ENCODE results near the gene CALHM3. TPM values are rescaled to one million over a fixed set of nuclear protein-coding genes. Genes with fewer than 3 reads are reported as not detected.
"Not testable (repeated sequence)": the region's sequence is repeated elsewhere in the genome, so short reads cannot be mapped to it uniquely, and the experiment has no call there.

Gene CALHM3
- total RNA-seq, 2 experiments from 2014 or later: 0.17 to 0.67 TPM

DNA sequence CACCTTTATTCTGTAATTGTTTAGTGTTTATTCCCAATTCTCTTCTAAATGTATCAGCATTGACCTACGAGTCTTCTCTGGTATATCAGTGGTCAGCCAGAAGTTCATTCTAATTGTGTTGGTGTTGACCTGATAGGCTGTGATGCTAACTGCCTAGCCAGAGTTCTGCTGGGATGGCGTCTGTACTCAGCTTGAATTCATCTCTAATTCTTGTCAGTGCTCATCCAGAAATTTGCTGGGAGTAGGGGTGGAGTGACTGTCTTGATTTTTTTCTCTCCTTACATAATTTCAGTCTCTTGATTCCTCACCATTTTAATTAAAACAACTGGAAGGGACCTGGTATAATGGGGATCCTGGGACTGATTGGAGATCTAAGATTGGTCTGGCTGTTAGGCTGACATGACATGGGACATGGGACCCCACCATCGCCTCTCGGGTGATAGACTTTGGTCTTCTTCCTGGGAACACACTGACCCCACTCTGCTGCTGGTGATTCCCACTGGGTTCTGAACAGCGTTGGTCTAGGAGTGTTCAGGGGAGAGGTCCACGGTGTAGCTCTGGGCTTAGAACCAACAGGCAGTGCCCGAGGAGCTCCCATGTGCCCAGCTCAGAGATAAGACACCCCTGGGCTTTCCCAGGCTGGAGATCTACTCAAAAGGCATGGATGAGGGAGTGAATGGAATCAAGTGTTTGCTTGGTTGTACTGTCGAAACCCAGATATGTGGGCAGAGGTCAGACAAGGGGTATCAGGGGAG is 18.3 kb upstream of the CALHM3 start:
- H3K4me1 Mint-ChIP-seq: peaks cover 14% of the 10 kb centered on the region
- no peak for DNase-seq
- H3K27ac Mint-ChIP-seq: no peak overlapping the region
- POLR2A ChIA-PET: no interaction called here
- H3K9me3 Mint-ChIP-seq: no peaks in the 10 kb centered on the region
- peaks cover 72% of the 10 kb centered on the region for H3K27me3 Mint-ChIP-seq
- no peak for ATAC-seq (ENCODE audit: low read depth)
- H3K36me3 Mint-ChIP-seq: no peaks in the 10 kb centered on the region
- no peak overlapping the region for H3K4me3 Mint-ChIP-seq

DNA sequence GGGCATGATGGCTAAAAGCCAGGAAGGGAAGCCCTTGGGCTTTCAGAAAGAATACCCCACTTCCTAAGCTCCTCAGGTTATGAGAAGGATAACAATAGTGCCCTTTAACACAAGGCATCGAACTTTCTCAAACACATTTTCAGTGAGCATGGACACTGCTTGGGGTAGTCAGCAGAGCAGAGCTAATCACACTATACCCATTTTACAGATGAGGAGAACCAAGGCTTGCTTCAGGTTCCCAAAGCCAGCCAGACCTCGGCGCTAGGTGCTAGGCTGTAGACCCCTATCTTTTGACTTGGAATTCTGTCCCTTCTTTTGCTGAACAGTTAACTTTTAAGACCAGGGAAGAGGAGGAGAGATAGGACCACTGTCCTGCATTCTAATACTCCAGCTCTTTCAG is 16.3 kb upstream of the CALHM3 start:
- no peak for DNase-seq
- no peak overlapping the region for H3K27ac Mint-ChIP-seq
- H3K4me1 Mint-ChIP-seq: peaks cover 8% of the 10 kb centered on the region
- no peaks in the 10 kb centered on the region for H3K36me3 Mint-ChIP-seq
- H3K27me3 Mint-ChIP-seq: peaks cover 58% of the 10 kb centered on the region
- POLR2A ChIA-PET: no interaction called here
- H3K4me3 Mint-ChIP-seq: no peak overlapping the region
- ATAC-seq (ENCODE audit: low read depth): no peak
- H3K9me3 Mint-ChIP-seq: no peaks in the 10 kb centered on the region

DNA sequence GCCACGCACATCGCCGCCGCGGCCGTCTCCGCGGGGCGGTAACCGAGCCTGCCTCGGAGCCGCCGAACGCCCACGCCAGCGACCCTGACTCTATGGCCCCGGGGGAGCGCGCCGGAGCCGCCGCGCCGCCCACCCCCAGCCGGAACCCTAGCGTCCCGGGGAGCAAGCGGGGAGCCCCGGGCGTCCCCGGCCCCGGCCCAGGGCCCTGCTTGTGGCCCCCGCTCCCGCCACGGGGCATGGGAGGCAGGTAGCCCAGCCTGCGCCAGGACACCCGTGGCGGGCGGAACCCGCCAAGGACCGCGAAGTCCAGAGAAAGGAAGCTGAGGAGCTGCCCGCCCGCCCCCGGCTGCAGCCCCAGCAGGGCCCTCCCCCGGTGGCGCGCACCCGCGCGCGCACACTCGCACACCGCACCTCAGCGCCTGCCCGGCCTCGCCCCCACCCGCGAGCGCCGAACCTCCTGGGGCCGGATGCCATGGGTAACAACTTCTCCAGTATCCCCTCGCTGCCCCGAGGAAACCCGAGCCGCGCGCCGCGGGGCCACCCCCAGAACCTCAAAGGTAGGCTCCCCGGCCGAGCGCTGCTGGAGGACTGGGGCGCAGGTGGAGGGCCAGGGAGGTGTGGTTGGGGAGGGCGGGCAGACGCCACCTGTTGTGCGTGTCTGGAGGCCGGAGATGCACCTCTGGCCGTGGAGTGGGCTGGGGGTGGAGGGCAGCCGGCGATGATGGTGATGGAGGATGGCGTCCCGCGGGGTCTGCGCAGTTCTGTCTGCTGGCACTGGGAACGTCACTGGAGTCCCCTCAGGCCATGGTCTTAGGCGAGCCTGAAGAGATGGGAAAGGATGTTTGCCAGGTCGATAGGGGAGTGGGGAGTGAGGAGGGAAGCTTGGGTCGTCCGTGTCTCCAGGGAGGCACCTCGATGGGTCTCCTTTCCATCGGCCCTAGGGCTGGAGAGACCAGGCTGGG is 15.2 kb upstream of the CALHM3 start:
- ATAC-seq (ENCODE audit: low read depth) (peak; percentile 71), DNase-seq (peak; percentile 69)
- Mint-ChIP-seq H3K9me3 (no peaks in the 10 kb centered on the region), H3K4me3 (peak overlapping the region; percentile 64), H3K27me3 (peaks cover 51% of the 10 kb centered on the region), H3K4me1 (peaks cover 11% of the 10 kb centered on the region), H3K36me3 (no peaks in the 10 kb centered on the region), H3K27ac (no peak overlapping the region)
- POLR2A ChIA-PET: interaction anchor here (0.7 to 1.0 kb wide), 3 partner anchors 10 to 452 kb away, joined by 3 read pairs; no protein-coding TSS in a partner anchor

DNA sequence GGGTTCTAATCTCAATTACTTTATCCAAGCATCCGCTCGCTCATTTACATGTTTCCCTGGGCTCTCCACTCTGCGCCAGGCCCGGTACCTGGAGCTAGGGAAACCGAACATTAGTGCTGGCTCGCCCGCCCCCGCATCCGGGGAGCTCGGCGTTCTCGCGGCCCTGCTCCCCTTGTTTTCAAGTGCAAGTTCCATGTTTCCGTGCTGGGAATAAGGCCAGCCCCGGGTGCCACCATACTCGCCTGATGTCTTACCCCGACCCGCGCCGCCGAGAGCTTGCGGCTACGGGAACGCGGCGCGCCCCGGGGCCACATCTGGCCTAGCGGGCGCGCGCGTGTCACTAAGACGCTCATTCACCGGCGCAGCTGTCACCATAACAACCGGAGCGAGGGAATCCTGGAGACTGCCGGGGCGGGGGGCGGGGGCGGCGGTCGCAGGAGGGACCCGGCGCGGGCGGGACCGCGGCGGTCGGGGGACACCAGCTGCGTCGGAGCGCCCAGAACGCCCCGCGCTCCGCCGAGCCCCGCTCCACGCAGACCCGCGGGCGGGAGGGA is 14.4 kb upstream of the CALHM3 start, which contains the start of gene NEURL1:
TSS of gene NEURL1 (plus strand) at position 344 of the 554 bp plus-strand sequence. CDS start 683 bp downstream, outside the sequence.
- Mint-ChIP-seq H3K27me3 (peaks cover 55% of the 10 kb centered on the region), H3K4me3 (peak within 1 kb of the TSS; percentile 85), H3K9me3 (no peaks in the 10 kb centered on the region), H3K4me1 (peaks cover 11% of the 10 kb centered on the region), H3K27ac (no peak within 1 kb of the TSS), H3K36me3 (no peaks in the 10 kb centered on the region)
- ATAC-seq (ENCODE audit: low read depth) (peak; percentile 23), DNase-seq (peak; percentile 61)
- POLR2A ChIA-PET: interaction anchor here (0.6 to 1.1 kb wide), 6 partner anchors 11 to 125 kb away, joined by 3 read pairs; partner anchors contain the start of genes ATP5MK and PDCD11

DNA sequence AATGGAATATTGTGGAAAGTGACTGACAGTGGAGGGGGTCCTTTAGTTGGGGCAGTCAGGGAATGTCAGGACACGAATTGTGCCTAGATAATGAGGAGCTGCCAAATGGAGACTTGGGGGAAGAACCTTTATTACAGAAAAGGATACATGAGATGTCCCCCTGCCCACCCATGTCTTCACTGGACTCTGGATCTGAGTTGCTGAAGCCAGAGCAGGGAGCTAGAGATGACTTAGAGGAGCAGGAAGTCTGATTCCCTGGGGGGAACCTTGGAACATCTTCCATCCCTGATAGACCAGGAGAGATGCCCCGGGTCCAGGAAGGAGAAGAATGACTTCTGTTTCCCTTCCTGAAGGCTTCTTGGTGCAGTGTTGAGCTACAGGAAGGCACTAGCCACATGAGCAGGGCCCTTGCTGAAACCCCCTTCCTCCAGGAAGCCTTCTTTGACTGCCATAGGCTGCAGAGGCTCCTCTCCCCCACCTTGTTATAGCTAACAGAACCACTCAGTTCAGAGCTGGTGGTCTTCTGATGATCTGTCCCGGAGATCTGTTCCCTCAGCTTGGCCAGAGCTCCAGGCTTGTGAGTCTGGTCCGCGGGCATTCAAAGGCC is 13.7 kb upstream of the CALHM3 start:
- POLR2A ChIA-PET: interaction anchor here (0.6 to 1.1 kb wide), 5 partner anchors 12 to 96 kb away, joined by 3 read pairs; partner anchors contain the start of genes ATP5MK and PDCD11
- Mint-ChIP-seq H3K4me3 (peak overlapping the region; percentile 85), H3K36me3 (no peaks in the 10 kb centered on the region), H3K27ac (no peak overlapping the region), H3K4me1 (peaks cover 11% of the 10 kb centered on the region), H3K27me3 (peaks cover 55% of the 10 kb centered on the region), H3K9me3 (no peaks in the 10 kb centered on the region)
- DNase-seq (no peak), ATAC-seq (ENCODE audit: low read depth) (no peak)

DNA sequence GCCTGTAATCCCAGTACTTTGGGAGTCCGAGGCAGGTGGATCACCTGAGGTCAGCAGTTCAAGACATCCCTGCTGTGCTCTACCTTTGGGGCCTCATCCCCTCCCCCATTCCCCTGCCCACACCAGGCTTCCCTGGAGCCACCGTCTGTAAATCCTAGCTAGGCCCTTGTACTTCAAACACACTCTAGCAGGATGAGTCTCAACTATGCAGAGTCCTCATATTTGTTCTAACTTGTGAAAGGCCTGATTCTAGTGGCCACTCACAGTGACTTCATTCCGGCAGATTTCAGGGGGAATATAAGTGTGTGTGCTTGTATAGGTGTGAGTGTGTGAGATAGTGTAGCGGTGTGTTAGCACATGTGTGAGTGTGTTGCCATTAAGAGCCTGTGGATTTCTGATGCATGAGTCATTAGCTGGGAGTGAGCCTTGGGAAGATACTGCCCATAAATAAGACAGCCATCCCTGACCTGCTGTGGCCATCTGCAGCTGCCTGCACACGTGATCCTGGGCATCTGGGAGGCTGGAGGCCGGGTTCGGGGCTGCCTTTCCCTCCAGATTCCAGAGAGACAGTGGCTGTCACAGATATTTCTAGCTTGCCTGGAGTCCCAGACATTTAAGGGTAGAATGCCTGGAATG is 12.8 kb upstream of the CALHM3 start:
- Mint-ChIP-seq H3K9me3 (no peaks in the 10 kb centered on the region), H3K27ac (no peak overlapping the region), H3K4me1 (peaks cover 11% of the 10 kb centered on the region), H3K27me3 (peaks cover 45% of the 10 kb centered on the region), H3K36me3 (no peaks in the 10 kb centered on the region), H3K4me3 (no peak overlapping the region)
- ATAC-seq (ENCODE audit: low read depth) (no peak), DNase-seq (no peak)
- POLR2A ChIA-PET: interaction anchor here (0.5 kb wide), 2 partner anchors 9 to 332 kb away, joined by 3 to 6 read pairs; no protein-coding TSS in a partner anchor

DNA sequence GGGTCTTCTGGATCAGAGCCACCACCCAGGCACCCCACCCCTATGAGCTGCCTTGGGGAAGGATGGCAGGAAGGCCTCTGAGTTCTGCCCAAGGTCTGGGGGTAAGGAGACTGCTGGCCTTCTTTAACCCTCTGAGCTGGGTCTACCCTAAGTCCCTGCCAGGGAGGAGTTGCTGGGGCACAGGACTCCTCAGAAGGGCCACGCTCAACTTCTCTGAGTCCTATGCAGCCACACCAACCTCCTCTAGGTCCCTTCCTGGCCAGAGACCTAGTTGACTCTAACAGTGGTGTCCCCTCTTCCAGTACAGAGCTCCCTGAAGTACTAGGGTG is 11.9 kb upstream of the CALHM3 start:
- Mint-ChIP-seq H3K9me3 (no peaks in the 10 kb centered on the region), H3K4me1 (peaks cover 12% of the 10 kb centered on the region), H3K36me3 (no peaks in the 10 kb centered on the region), H3K27ac (no peak overlapping the region), H3K27me3 (peaks cover 38% of the 10 kb centered on the region), H3K4me3 (no peak overlapping the region)
- ATAC-seq (ENCODE audit: low read depth) (no peak), DNase-seq (no peak)
- POLR2A ChIA-PET: interaction anchor here (0.9 to 1.4 kb wide), 2 partner anchors 39 to 95 kb away, joined by 3 to 6 read pairs; partner anchors contain the start of genes ATP5MK and CALHM2

DNA sequence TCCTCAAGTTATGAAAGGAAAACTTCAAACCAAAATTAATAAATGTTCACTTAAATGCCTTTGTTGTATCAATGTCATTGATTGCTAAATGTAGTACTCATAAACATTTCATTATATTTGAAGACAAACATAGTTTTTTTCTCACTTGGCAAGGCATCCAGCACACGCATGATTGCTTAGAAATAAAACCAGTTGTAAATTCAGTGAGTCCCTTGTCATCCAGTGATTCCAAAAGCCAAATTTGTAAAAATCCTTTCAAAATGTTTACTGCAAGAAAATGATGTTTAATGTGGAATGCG is 8.3 kb upstream of the CALHM3 start:
- ATAC-seq (ENCODE audit: low read depth) (no peak), DNase-seq (no peak)
- H3K4me1 Mint-ChIP-seq: peaks cover 13% of the 10 kb centered on the region
- no peaks in the 10 kb centered on the region for H3K36me3 Mint-ChIP-seq
- H3K9me3 Mint-ChIP-seq: no peaks in the 10 kb centered on the region
- no peak overlapping the region for H3K4me3 Mint-ChIP-seq
- POLR2A ChIA-PET: no interaction called here
- peaks cover 11% of the 10 kb centered on the region for H3K27me3 Mint-ChIP-seq
- no peak overlapping the region for H3K27ac Mint-ChIP-seq

DNA sequence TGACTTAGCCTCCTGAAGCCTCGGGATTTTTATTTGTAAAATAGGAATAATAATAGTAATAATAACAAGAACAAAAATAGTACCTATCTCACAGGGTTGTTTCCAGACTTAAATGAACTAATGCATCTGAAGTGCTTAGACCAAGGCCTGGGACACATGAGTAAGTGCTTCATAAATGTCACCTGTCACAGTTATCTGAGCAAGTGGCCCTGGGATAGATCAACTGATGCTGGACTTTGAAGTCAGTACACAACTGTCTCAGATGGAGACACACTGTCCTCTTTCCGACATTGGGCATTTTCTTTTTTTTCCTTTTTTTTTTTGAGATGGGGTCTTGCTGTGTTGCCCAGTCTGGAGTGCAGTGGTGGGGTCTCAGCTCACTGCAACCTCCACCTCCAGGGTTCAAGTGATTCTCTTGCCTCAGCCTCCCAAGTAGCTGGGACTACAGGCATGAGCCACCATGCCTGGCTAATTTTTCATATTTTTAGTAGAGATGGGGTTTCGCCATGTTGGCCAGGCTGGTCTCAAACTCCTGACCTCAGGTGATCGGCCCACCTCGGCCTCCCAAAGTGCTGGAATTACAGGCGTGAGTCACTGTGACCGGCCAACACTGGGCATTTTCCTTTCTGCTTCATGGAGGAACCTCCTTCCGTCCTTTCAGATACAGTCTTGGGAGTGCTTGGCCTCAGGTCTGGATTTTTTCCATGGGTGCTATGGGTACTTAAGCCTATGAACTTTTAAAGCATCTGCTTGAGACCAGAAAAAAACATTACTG is 7.8 kb upstream of the CALHM3 start:
- H3K27ac Mint-ChIP-seq; H3K27me3 Mint-ChIP-seq; ATAC-seq (ENCODE audit: low read depth); DNase-seq; POLR2A ChIA-PET; H3K4me3 Mint-ChIP-seq; H3K9me3 Mint-ChIP-seq; H3K36me3 Mint-ChIP-seq: not testable (repeated sequence)
- H3K4me1 Mint-ChIP-seq: peaks cover 17% of the 10 kb centered on the region

DNA sequence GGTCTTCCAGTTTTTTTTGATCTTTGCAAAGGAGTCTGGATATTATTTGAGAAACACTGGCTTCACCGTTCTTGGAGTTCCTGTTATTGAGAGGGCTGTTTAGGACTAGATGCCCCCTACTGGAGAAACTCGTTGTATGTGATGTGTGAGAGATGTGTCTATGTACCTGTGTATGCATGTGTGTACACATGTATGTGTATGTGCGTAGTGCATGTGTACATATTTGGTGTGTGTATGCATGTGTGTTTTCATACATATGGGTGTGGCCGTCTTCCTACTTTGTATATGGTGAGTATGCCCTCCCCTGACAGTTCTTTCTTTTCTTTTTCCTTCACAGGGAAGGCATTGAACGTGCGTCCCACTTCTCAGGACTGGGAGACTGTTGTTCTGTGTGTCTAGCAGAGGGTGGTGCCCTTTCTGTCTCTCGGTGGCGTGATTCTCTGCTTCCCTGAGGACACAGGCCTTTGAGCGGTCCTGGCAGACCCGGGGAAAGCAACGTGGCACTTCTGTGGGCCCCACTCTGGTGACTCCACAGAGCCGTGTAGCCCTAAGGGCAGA is 3.0 kb upstream of the CALHM3 start:
- POLR2A ChIA-PET: interaction anchor here (1.3 kb wide), 1 partner anchor 85 kb away, joined by 3 read pairs; the partner anchor contains the start of genes ATP5MK and PDCD11
- no peaks in the 10 kb centered on the region for H3K9me3 Mint-ChIP-seq
- DNase-seq (no peak), ATAC-seq (ENCODE audit: low read depth) (peak; percentile 82)
- no peaks in the 10 kb centered on the region for H3K27me3 Mint-ChIP-seq
- peak overlapping the region; percentile 75 for H3K27ac Mint-ChIP-seq
- H3K4me1 Mint-ChIP-seq: peaks cover 19% of the 10 kb centered on the region
- H3K36me3 Mint-ChIP-seq: no peaks in the 10 kb centered on the region
- no peak overlapping the region for H3K4me3 Mint-ChIP-seq

DNA sequence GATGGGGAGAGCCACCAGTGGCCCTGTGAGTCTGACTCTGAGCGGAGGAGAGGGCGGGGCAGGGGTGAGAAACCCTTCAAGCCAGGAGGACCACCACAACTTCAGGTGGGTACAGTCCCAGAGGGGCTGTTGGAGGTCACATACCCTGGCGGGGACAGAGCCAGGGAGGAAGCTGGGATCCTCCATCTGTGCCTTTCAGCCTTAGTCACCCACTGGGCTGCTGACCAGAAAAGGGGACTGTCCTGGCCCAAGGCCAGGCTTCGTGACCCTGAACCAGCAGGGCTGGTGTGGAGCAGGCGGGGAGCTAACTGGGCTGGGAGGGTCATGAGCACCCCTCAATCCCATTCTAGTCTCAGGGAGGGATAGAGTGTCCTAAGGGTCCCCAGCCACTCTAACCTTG is 1.5 kb upstream of the CALHM3 start:
- ATAC-seq (ENCODE audit: low read depth) (no peak), DNase-seq (no peak)
- no peak overlapping the region for H3K4me3 Mint-ChIP-seq
- no peaks in the 10 kb centered on the region for H3K9me3 Mint-ChIP-seq
- no peaks in the 10 kb centered on the region for H3K36me3 Mint-ChIP-seq
- H3K27me3 Mint-ChIP-seq: no peaks in the 10 kb centered on the region
- POLR2A ChIA-PET: interaction anchor here (1.3 kb wide), 1 partner anchor 84 kb away, joined by 3 read pairs; the partner anchor contains the start of genes ATP5MK and PDCD11
- H3K4me1 Mint-ChIP-seq: peaks cover 23% of the 10 kb centered on the region
- peak overlapping the region; percentile 42 for H3K27ac Mint-ChIP-seq

DNA sequence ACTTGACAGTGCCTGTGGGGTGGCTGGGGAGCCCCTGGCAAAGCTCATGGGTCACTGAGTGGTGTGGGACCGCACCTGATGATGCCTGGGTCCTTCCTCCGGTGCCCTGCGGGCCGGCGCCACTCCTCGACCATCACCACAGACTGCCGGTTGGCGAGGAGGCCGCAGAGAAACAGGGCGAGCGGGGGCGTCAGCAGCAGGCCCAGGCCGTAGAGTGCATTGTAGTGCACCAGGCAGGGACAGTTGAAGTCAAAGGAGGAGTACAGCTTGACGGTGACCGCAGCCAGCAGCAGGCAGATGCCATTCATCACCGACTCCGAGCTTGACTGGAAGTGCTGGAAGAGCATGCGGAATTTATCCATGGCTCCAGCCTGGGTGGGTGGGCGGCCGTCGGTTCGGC is 369 bp downstream of the CALHM3 start:
- Mint-ChIP-seq H3K27ac (no peak overlapping the region), H3K4me3 (no peak overlapping the region), H3K9me3 (peaks cover 3% of the 10 kb centered on the region), H3K4me1 (peaks cover 32% of the 10 kb centered on the region), H3K27me3 (no peaks in the 10 kb centered on the region), H3K36me3 (peaks cover 4% of the 10 kb centered on the region)
- no peak for DNase-seq
- ATAC-seq (ENCODE audit: low read depth): no peak
- POLR2A ChIA-PET: interaction anchor here (0.6 to 1.2 kb wide), 2 partner anchors 26 to 27 kb away, joined by 3 read pairs; no protein-coding TSS in a partner anchor

All from activated naive CD8-positive, alpha-beta T cell treated with anti-CD3 and anti-CD28 coated beads, Interleukin-2, amount 10 ng/mL, durations not matched to agents 7 days and 5 days (primary cell).